ENCODE results near the gene TMEM218. TPM values are rescaled to one million over a fixed set of nuclear protein-coding genes. Genes with fewer than 3 reads are reported as not detected.
"Not testable (repeated sequence)": the region's sequence is repeated elsewhere in the genome, so short reads cannot be mapped to it uniquely, and the experiment has no call there.

TMEM218 gene
- total and polyA plus RNA-seq, 2 donors: 20.8 to 32.2 TPM

DNA sequence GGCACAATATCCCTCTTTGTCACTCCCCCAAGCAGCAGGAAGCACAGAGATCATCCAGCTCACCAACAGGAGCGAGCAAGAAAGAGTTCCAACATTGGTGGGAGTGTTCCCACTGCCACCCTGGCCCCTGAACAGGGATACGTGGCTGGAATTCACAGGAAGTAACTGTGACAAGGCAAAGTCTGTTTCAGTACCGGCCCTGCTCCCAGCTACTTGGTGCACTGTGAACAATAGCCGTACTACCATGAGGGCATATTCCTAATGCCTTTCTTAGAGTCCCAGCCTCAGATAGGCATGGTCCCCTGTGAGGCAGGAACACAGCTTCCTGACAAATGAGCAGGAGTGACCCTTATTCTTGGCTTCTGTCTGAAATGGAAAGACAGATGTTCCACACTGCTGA lies 50.1 kb downstream of the TMEM218 start:
- DNase-seq (ENCODE audit: low read depth in 6 of 9, low spot score in 9 of 9): no peak
- H3K4me1 ChIP-seq (ENCODE audit: control insufficient read depth in 2 of 2, insufficient read depth in 2 of 2, low read length in 2 of 2): peaks cover 3 to 4% of the 10 kb centered on the region in 2 donors
- no peak overlapping the region for H3K27ac ChIP-seq (ENCODE audit: low read depth in 1 of 2, low read length in 1 of 2)
- H3K4me3 ChIP-seq (ENCODE audit: low read length in 2 of 2): no peak overlapping the region
- WGBS: 86% methylated on average over 4 of the region's 4 CpGs
- H3K27me3 ChIP-seq (ENCODE audit: control insufficient read depth in 2 of 2, insufficient read depth in 1 of 2, low read length in 1 of 2): peaks cover 18 to 47% of the 10 kb centered on the region in 2 donors
- peaks cover 0 to 4% of the 10 kb centered on the region in 2 donors for H3K9me3 ChIP-seq (ENCODE audit: control insufficient read depth in 2 of 2, insufficient read depth in 1 of 2, low read length in 1 of 2)
- H3K36me3 ChIP-seq (ENCODE audit: control insufficient read depth in 2 of 2, insufficient read depth in 2 of 2, low read length in 1 of 2): no peaks in the 10 kb centered on the region

DNA sequence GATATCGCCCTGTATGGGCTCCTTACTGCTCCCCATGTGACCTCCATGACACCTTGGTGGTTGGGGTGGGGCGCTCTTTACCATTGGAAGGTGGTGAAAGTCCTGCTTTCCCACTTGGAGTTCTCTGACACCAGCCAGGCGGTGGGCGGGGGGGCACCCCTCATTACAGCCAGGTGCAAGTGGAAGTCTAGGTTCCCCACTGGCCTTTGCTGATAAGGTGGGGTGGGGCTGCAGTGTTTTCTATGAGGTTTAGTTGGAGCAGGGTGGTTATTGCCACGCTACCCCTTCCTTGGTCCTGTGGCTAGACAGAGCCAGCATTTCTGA lies 53.8 kb downstream of the TMEM218 start:
- no peak for DNase-seq (ENCODE audit: low read depth in 6 of 9, low spot score in 9 of 9)
- H3K36me3 ChIP-seq (ENCODE audit: control insufficient read depth in 2 of 2, insufficient read depth in 2 of 2, low read length in 1 of 2): no peaks in the 10 kb centered on the region
- no peak overlapping the region for H3K27ac ChIP-seq (ENCODE audit: low read depth in 1 of 2, low read length in 1 of 2)
- H3K27me3 ChIP-seq (ENCODE audit: control insufficient read depth in 2 of 2, insufficient read depth in 1 of 2, low read length in 1 of 2): peaks cover 4 to 20% of the 10 kb centered on the region in 2 donors
- peaks cover 0 to 4% of the 10 kb centered on the region in 2 donors for H3K9me3 ChIP-seq (ENCODE audit: control insufficient read depth in 2 of 2, insufficient read depth in 1 of 2, low read length in 1 of 2)
- over 99% methylated on average over 5 of the region's 5 CpGs for WGBS
- H3K4me3 ChIP-seq (ENCODE audit: low read length in 2 of 2): no peak overlapping the region
- H3K4me1 ChIP-seq (ENCODE audit: control insufficient read depth in 2 of 2, insufficient read depth in 2 of 2, low read length in 2 of 2): no peaks in the 10 kb centered on the region

DNA sequence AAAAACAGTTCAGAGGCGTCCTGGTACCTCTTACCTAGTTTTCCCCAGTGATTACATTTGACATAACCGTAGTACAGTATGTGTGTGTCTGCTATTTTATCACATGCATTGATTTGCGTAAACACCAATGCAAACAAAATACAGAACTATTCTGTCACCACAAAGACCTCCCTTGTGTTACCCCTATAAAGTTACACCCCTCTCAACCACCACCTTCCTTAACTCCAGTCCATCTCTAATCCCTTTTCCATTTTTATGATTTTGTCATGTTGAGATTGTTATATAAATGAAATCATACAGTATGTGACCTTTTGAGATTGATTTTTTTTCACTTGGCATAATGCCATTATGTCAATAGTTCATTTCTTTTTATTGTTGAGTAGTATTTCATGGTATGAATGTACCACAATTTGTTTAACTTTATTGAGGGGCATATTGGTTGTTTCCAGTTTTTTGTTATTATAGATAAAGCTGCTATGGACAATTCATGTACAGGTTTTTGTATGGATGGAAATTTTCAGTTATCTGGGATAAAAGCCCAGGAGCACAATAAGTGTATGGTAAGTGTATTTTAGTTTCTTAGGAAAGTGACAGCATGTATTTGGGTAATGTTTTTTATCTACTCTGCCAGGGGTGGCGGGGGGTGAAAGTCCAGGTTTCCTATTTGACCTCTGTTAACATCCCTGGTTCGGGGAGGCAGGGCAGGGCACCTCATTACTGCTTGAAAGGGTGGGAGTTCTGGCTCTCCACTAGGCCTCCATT lies 54.3 kb downstream of the TMEM218 start:
- H3K36me3 ChIP-seq (ENCODE audit: control insufficient read depth in 2 of 2, insufficient read depth in 2 of 2, low read length in 1 of 2): no peaks in the 10 kb centered on the region
- no peaks in the 10 kb centered on the region for H3K4me1 ChIP-seq (ENCODE audit: control insufficient read depth in 2 of 2, insufficient read depth in 2 of 2, low read length in 2 of 2)
- H3K27ac ChIP-seq (ENCODE audit: low read depth in 1 of 2, low read length in 1 of 2): no peak overlapping the region
- peaks cover 0 to 4% of the 10 kb centered on the region in 2 donors for H3K9me3 ChIP-seq (ENCODE audit: control insufficient read depth in 2 of 2, insufficient read depth in 1 of 2, low read length in 1 of 2)
- no peak overlapping the region for H3K4me3 ChIP-seq (ENCODE audit: low read length in 2 of 2)
- no peak for DNase-seq (ENCODE audit: low read depth in 6 of 9, low spot score in 9 of 9)
- peaks cover 3 to 14% of the 10 kb centered on the region in 2 donors for H3K27me3 ChIP-seq (ENCODE audit: control insufficient read depth in 2 of 2, insufficient read depth in 1 of 2, low read length in 1 of 2)
- WGBS: 93% methylated on average over 5 of the region's 5 CpGs

DNA sequence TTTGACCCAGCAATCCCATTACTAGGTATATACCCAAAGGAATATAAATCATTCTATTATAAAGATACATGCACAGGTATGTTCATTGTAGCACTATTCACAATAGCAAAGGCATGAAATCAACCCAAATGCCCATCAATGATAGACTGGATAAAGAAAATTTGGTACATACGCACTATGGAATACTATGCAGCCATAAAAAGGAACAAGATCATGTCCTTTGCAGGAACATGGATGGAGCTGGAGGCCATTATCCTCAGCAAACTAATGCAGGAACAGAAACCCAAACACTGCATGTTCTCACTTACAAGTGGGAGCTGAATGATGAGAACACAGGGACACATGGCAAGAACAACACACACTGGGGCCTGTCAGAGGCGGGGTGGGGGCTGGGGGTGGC lies 55.3 kb downstream of the TMEM218 start:
- WGBS: 99% methylated on average over 2 of the region's 2 CpGs
- H3K4me1 ChIP-seq (ENCODE audit: control insufficient read depth in 2 of 2, insufficient read depth in 2 of 2, low read length in 2 of 2); H3K9me3 ChIP-seq (ENCODE audit: control insufficient read depth in 2 of 2, insufficient read depth in 1 of 2, low read length in 1 of 2); H3K27ac ChIP-seq (ENCODE audit: low read depth in 1 of 2, low read length in 1 of 2); H3K4me3 ChIP-seq (ENCODE audit: low read length in 2 of 2); DNase-seq (ENCODE audit: low read depth in 6 of 9, low spot score in 9 of 9); H3K36me3 ChIP-seq (ENCODE audit: control insufficient read depth in 2 of 2, insufficient read depth in 2 of 2, low read length in 1 of 2); H3K27me3 ChIP-seq (ENCODE audit: control insufficient read depth in 2 of 2, insufficient read depth in 1 of 2, low read length in 1 of 2): not testable (repeated sequence)

DNA sequence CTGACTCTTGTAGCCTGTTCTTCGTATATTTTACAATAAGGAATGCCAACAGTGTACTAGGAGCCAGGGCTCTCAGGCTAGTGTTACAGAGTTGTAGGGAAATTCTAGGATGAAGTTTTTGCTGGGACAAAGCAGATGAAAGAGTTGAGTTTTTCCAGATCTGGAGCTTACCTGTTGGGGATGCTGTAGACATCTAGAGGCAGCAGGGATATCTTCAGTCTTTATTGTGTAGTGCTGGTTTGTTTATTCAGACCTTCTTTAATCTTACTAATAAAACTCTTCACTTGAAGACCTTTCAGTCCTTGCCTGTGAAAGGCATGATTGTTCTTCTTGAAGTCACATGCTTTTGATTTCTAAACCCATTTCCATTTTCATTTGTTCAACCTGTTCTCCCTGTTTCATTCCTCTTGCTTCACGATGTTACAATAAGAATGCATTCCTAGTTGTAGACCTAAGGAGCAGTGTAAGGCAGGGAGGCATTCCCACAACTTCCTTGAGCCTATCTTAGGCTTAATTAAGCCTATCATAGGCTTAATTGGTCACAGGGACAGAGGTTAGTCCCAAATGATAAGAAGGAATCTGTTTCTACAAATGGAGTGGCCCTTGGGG lies 56.2 kb downstream of the TMEM218 start:
- Histone ChIP-seq H3K27me3 (ENCODE audit: control insufficient read depth in 2 of 2, insufficient read depth in 1 of 2, low read length in 1 of 2) (no peaks in the 10 kb centered on the region), H3K4me3 (ENCODE audit: low read length in 2 of 2) (no peak overlapping the region), H3K4me1 (ENCODE audit: control insufficient read depth in 2 of 2, insufficient read depth in 2 of 2, low read length in 2 of 2) (no peaks in the 10 kb centered on the region), H3K9me3 (ENCODE audit: control insufficient read depth in 2 of 2, insufficient read depth in 1 of 2, low read length in 1 of 2) (no peaks in the 10 kb centered on the region), H3K27ac (ENCODE audit: low read depth in 1 of 2, low read length in 1 of 2) (no peak overlapping the region), H3K36me3 (ENCODE audit: control insufficient read depth in 2 of 2, insufficient read depth in 2 of 2, low read length in 1 of 2) (no peaks in the 10 kb centered on the region)
- WGBS: 87% methylated on average over 2 of the region's 2 CpGs
- DNase-seq (ENCODE audit: low read depth in 6 of 9, low spot score in 9 of 9): no peak

DNA sequence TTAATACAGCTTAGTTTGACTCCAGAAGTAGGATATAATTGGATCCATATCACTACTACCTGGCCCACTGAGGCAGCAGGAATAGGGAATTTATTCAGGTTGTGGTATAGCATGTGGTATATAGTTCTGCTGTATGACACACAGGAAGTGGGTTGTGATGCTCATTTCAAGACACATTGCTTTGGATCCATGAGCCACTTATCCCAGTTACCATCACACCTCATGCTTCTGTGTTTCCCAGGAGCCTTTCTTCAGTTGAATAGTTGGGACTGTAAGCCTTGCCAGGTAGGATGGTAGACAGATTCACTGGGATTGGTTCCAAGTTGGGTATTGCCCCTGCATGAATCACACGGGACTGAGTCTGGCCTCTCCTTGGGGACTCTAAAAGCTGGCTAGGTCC lies 58.3 kb downstream of the TMEM218 start:
- no peak for DNase-seq (ENCODE audit: low read depth in 6 of 9, low spot score in 9 of 9)
- no peaks in the 10 kb centered on the region for H3K4me1 ChIP-seq (ENCODE audit: control insufficient read depth in 2 of 2, insufficient read depth in 2 of 2, low read length in 2 of 2)
- no peak overlapping the region for H3K4me3 ChIP-seq (ENCODE audit: low read length in 2 of 2)
- H3K27me3 ChIP-seq (ENCODE audit: control insufficient read depth in 2 of 2, insufficient read depth in 1 of 2, low read length in 1 of 2): no peaks in the 10 kb centered on the region
- no peaks in the 10 kb centered on the region for H3K9me3 ChIP-seq (ENCODE audit: control insufficient read depth in 2 of 2, insufficient read depth in 1 of 2, low read length in 1 of 2)
- no peak overlapping the region for H3K27ac ChIP-seq (ENCODE audit: low read depth in 1 of 2, low read length in 1 of 2)
- WGBS: 96% methylated on average over 1 of the region's 1 CpG
- H3K36me3 ChIP-seq (ENCODE audit: control insufficient read depth in 2 of 2, insufficient read depth in 2 of 2, low read length in 1 of 2): no peaks in the 10 kb centered on the region

DNA sequence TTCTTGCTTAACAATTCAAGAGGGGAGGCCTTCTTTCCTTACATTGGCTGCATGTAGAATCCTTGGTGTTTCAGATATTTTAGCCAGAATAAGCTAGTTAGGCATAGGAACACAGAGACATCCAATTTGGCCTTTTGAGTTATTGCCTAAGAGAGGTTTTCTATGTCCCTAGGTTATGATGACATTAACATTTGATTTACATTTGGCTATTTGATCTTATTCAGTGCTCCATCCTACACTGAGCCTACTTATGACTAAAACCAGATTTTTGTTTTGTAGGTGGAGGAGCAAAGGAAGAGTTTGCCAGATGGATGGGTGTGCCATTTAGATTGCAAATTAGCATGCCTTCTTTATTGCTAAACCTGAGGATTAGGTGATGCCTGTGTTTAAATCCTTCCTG lies 59.4 kb downstream of the TMEM218 start:
- Histone ChIP-seq H3K27me3 (ENCODE audit: control insufficient read depth in 2 of 2, insufficient read depth in 1 of 2, low read length in 1 of 2) (no peaks in the 10 kb centered on the region), H3K4me1 (ENCODE audit: control insufficient read depth in 2 of 2, insufficient read depth in 2 of 2, low read length in 2 of 2) (no peaks in the 10 kb centered on the region), H3K27ac (ENCODE audit: low read depth in 1 of 2, low read length in 1 of 2) (no peak overlapping the region), H3K36me3 (ENCODE audit: control insufficient read depth in 2 of 2, insufficient read depth in 2 of 2, low read length in 1 of 2) (no peaks in the 10 kb centered on the region), H3K4me3 (ENCODE audit: low read length in 2 of 2) (no peak overlapping the region), H3K9me3 (ENCODE audit: control insufficient read depth in 2 of 2, insufficient read depth in 1 of 2, low read length in 1 of 2) (no peaks in the 10 kb centered on the region)
- DNase-seq (ENCODE audit: low read depth in 6 of 9, low spot score in 9 of 9): no peak

DNA sequence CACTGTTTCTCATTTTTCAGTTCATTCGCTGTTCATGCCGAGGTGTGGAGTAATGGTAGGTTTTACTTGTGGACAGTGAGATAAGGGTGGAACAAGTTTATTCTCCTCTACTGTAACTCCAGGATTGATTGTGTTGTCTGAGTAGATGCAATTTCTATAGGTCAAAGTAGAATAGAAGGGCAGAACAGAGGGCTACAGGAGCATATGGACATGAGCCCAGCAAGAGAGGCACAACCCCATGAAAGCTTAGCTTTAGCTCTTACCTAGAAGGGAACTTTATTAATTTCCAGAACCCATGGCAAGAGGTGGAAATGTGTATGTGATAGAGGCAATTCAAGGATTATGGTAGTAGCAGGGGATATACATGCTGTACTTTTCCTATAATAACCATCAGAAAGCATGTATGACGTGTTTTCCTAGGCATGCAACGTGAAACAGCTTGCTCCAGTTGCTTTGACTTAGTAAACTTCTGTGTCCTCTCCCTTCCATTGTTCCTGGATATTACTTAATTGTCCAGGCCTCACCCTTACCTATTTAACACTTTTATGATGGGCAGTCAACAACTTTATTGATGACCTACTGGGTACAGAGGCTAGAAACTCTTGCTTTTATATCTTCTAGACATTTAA lies 62.1 kb downstream of the TMEM218 start:
- WGBS: 96% methylated on average over 4 of the region's 4 CpGs
- H3K36me3 ChIP-seq (ENCODE audit: control insufficient read depth in 2 of 2, insufficient read depth in 2 of 2, low read length in 1 of 2): no peaks in the 10 kb centered on the region
- H3K9me3 ChIP-seq (ENCODE audit: control insufficient read depth in 2 of 2, insufficient read depth in 1 of 2, low read length in 1 of 2): no peaks in the 10 kb centered on the region
- H3K27me3 ChIP-seq (ENCODE audit: control insufficient read depth in 2 of 2, insufficient read depth in 1 of 2, low read length in 1 of 2): no peaks in the 10 kb centered on the region
- DNase-seq (ENCODE audit: low read depth in 6 of 9, low spot score in 9 of 9): no peak
- H3K4me3 ChIP-seq (ENCODE audit: low read length in 2 of 2): no peak overlapping the region
- H3K27ac ChIP-seq (ENCODE audit: low read depth in 1 of 2, low read length in 1 of 2): no peak overlapping the region
- H3K4me1 ChIP-seq (ENCODE audit: control insufficient read depth in 2 of 2, insufficient read depth in 2 of 2, low read length in 2 of 2): no peaks in the 10 kb centered on the region
